GM13976 (cell line): Measurements from ENCODE around the gene DCTD.

Source experiments
- DNase-seq: peaks from one replicate; pipeline ENCODE4 v3.0.0; 2012; ENCODE audit warnings: low spot score
- in situ Hi-C: fragments of 300-500 bp; cut with MboI; formaldehyde crosslinking; loops from one replicate; pipeline ENCODE4 v1.12.0; 2022; ENCODE audit warnings: low sequenced_read_pairs, mixed read lengths, inconsistent platforms; ENCODE audit not compliant: unreplicated experiment
- TF ChIP-seq, protein P1 (sequence below): IDR thresholded peaks from 2 replicates; pipeline ENCODE4 v1.5.1; 2012; ENCODE audit warnings: borderline replicate concordance, mild to moderate bottlenecking; ENCODE audit not compliant: insufficient read depth; ENCODE audit errors: extremely low read depth, missing control alignments, control extremely low read depth

The DCTD gene

DNA sequence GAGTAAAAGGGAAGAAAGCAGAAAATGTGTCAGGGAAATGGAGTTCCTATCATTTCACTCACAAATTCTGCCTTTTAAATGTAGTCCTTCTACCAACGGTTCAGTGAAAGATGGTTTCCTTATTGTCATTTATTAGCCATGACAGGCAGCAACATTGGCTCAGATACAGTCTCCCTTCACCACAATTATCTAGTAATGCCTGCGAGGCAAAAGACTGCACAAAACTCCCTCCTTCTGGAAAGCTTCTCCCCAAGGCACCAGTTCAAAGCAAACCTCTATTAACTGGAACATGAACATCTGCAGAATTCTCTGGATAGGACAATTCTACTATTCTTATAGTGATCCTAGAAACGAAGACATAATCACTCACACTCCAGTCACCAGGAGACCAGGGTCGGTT lies 28.3 kb downstream of the DCTD start:
- in situ Hi-C loops, result no loop called here
- no peak for DNase-seq

DNA sequence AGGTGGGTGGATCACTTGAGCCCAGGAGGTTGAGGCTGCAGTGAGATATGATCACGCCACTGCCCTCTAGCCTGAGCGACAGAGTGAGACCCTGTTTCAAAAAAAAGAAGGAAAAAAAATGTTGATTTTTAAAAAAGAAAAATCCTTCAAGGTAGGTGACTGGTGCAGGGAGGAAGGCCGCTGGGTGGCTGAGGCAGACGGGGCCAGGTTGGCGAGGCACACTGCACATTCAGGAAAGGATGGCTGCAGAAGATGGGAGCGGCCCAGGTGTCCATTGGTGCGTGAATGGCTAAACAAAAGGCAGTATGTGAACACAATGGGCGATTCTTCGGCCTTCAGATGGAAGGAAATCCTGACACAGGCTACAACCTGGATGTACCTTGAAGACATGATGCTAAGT lies 30.4 kb downstream of the DCTD start:
- no peak for DNase-seq

More for the DNA sequence above, 28.3 kb downstream of the DCTD start:
- TF ChIP-seq, protein P1, sequence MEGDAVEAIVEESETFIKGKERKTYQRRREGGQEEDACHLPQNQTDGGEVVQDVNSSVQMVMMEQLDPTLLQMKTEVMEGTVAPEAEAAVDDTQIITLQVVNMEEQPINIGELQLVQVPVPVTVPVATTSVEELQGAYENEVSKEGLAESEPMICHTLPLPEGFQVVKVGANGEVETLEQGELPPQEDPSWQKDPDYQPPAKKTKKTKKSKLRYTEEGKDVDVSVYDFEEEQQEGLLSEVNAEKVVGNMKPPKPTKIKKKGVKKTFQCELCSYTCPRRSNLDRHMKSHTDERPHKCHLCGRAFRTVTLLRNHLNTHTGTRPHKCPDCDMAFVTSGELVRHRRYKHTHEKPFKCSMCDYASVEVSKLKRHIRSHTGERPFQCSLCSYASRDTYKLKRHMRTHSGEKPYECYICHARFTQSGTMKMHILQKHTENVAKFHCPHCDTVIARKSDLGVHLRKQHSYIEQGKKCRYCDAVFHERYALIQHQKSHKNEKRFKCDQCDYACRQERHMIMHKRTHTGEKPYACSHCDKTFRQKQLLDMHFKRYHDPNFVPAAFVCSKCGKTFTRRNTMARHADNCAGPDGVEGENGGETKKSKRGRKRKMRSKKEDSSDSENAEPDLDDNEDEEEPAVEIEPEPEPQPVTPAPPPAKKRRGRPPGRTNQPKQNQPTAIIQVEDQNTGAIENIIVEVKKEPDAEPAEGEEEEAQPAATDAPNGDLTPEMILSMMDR, result no peak

DNA sequence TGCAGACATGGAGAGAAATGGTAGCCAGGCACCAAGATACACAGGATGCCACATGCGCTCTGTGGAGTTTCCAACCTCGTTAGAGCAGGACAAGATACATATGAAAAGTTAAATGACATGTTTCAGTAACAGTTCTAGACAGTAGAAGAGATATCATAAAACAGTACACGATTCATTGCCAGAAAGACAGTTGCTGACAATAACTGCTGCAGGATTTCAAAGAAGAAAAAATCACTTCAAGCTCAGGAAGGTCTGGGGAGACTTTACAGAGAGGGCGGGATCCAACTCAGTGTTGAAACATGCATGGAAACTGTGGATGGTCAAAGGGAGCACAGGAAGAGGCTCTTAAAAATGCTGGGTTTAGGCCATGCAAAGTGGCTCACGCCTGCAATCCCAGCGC lies 31.0 kb downstream of the DCTD start:
- TF ChIP-seq, protein P1, result no peak
- in situ Hi-C loops, result no loop called here
- DNase-seq, result no peak

More for the DNA sequence above, 30.4 kb downstream of the DCTD start:
- in situ Hi-C loops, result no loop called here
- TF ChIP-seq, protein P1, result no peak

DNA sequence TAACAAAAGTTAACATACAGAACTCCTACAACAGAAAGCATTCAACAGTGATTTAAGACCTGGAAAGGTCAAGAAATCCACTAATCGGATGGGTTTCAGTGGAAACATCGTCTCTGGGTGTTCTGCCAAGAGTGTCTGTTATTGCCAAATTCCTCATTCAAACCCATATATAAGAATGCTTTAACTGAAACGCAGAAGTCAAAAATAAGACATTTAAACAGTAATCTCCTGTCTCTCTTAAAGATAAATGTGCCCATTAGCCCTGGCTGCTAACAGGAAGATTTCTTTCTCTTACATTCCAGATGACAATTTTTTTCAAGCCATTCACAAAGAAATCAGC lies 31.5 kb downstream of the DCTD start:
- in situ Hi-C loops, result no loop called here
- TF ChIP-seq, protein P1, result no peak

DNA sequence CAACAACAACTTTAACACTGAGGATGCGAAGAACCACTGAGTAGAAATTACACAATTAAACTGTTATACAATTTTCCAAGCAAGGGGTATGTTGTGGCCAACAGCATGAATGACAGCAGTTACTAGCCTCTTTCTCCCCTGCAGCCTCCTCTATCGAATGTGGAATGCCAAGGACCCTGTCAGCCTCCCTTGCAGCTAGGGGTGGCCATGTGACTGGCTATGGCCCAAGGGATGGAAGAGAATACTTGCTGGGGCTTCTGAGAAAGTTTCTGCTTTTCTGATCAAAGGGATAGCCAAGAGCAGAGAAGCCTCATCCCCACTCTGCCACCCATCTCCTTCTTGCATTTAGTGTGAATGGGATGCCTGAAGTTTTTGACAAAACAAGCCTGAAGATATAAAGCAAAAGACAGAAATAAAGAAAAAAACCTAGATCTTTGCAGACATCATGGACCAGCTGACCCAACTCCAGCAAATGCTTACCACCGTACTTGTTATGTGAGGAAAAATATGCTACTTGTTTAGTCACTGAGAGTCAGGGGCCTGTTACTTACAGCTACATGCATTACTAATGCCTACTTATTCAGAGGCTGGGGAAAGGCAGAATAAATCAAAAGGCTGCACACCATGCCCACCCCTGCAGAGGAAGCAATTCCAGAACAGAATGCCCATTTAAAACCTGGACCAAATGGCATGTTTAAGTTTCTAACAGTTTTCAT lies 32.0 kb downstream of the DCTD start:
- TF ChIP-seq, protein P1, result no peak
- in situ Hi-C loops, result no loop called here

More for the DNA sequence above, 31.5 kb downstream of the DCTD start:
- DNase-seq, result no peak

DNA sequence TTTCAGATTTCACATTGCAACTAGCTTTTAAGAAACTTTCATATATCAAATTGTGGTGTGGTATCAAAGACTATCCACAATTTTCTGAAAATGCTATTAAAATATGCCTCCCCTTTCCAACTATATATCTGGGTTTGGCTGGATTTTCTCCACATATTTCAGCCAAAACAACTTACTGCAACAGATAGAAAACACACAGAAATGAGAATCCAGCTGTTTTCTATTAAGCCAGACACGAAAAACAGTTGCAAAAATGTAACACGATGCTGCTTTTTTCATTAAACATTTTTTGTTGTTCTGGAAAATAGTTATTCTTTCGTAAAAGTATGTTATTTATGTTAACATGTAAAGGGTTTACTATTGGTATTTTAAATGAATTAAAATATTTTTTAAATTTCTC lies 33.1 kb downstream of the DCTD start:
- DNase-seq, result no peak
- in situ Hi-C loops, result no loop called here
- TF ChIP-seq, protein P1, result no peak

More for the DNA sequence above, 32.0 kb downstream of the DCTD start:
- no peak for DNase-seq
